Astrocyte (in vitro differentiated cells and primary cell): ENCODE data around the gene CRYBG3.

Experiments used
- EZH2 ChIP-seq: IDR thresholded peaks from 2 replicates; pipeline ENCODE4 v1.6.1; 2012; ENCODE audit warnings: mild to moderate bottlenecking, low read length, inconsistent platforms; ENCODE audit not compliant: insufficient read depth
- TF ChIP-seq, protein P1 (sequence below): IDR thresholded peaks from 2 replicates; pipeline ENCODE4 v1.5.1; 2011; ENCODE audit warnings: low read depth, mild to moderate bottlenecking, inconsistent platforms, low read length, moderate library complexity; ENCODE audit not compliant: insufficient read depth

DNA sequence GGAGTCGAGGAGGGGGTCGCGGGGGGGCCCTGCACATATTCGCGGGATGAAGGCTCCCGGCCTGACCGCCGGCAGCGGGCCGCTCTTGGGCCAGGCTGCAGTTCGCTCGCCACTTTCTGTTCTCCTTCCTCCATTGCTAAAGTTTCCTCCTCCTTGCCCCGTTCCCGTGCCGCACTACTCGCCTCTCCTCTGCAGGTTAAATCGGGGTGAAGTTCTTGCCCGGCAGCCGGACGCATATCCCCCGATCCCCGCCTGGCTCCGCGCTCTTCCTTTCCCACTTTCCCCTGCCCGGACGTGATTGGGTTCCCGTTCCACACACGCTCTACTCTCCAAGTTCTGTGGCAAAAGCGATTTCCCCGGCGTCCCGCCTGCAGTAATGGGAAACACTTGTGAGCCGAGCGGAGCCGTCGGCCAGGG is 556 bp downstream of the CRYBG3 start:
- TF ChIP-seq, protein P1, sequence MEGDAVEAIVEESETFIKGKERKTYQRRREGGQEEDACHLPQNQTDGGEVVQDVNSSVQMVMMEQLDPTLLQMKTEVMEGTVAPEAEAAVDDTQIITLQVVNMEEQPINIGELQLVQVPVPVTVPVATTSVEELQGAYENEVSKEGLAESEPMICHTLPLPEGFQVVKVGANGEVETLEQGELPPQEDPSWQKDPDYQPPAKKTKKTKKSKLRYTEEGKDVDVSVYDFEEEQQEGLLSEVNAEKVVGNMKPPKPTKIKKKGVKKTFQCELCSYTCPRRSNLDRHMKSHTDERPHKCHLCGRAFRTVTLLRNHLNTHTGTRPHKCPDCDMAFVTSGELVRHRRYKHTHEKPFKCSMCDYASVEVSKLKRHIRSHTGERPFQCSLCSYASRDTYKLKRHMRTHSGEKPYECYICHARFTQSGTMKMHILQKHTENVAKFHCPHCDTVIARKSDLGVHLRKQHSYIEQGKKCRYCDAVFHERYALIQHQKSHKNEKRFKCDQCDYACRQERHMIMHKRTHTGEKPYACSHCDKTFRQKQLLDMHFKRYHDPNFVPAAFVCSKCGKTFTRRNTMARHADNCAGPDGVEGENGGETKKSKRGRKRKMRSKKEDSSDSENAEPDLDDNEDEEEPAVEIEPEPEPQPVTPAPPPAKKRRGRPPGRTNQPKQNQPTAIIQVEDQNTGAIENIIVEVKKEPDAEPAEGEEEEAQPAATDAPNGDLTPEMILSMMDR, result no peak
- no peak for TF ChIP-seq EZH2
